Measurements from ENCODE around the gene TMEM273.

DNA sequence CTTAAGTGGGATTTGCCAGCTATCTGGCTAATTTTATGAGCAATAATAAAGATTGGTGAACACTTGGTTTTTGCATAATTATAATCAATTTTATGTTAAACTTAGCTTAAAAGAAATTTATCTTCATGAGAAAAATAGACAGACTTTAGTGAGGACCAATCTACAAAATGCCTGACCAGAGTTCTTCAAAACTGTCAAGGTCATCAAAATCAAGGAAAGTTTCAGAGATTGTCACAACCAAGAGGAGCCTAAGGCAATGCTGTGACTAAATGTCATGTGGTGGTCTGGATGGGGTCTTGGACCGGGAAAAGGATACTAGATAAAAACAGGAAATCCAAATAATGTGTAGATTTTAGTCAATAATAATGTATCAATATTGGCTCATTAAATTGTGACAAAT is 36.7 kb downstream of the TMEM273 start:
- TF ChIP-seq, protein P1, sequence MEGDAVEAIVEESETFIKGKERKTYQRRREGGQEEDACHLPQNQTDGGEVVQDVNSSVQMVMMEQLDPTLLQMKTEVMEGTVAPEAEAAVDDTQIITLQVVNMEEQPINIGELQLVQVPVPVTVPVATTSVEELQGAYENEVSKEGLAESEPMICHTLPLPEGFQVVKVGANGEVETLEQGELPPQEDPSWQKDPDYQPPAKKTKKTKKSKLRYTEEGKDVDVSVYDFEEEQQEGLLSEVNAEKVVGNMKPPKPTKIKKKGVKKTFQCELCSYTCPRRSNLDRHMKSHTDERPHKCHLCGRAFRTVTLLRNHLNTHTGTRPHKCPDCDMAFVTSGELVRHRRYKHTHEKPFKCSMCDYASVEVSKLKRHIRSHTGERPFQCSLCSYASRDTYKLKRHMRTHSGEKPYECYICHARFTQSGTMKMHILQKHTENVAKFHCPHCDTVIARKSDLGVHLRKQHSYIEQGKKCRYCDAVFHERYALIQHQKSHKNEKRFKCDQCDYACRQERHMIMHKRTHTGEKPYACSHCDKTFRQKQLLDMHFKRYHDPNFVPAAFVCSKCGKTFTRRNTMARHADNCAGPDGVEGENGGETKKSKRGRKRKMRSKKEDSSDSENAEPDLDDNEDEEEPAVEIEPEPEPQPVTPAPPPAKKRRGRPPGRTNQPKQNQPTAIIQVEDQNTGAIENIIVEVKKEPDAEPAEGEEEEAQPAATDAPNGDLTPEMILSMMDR (IDR thresholded peaks at IDR 0.05), result no peak
- TF ChIP-seq POLR2A (IDR thresholded peaks at IDR 0.05), result no peak
